Prostate gland (tissue), 2 donors: ENCODE data around the gene OLFM2. TPM values are rescaled to one million over a fixed set of nuclear protein-coding genes. Genes with fewer than 3 reads are reported as not detected.
"Not testable (repeated sequence)": the region's sequence is repeated elsewhere in the genome, so short reads cannot be mapped to it uniquely, and the experiment has no call there.

Experiments used
- DNase-seq: peaks from one replicate; pipeline ENCODE4 v3.0.0-alpha.2; 2019; ENCODE audit warnings: low spot score
- H3K27ac ChIP-seq, 2 donors: fragments of 200-600 bp; sonication (generic); 2 replicates each; pipeline ENCODE4 v1.5.1; 2017 to 2019
- H3K27me3 ChIP-seq: fragments of 200-600 bp; sonication (generic); replicated peaks from 2 replicates; pipeline ENCODE4 v1.5.1; 2019; ENCODE audit not compliant: insufficient read depth
- H3K36me3 ChIP-seq, 2 donors: fragments of 200-600 bp; sonication (generic); 1 replicate in 1 of 2; 2 replicates in 1 of 2; pipeline versions ENCODE4 v1.5.1 to v1.8.1; 2017 to 2019
- H3K4me1 ChIP-seq: fragments of 200-600 bp; sonication (generic); replicated peaks from 2 replicates; pipeline ENCODE4 v1.5.1; 2019
- H3K4me3 ChIP-seq, 2 donors: fragments of 200-600 bp; sonication (generic); 2 replicates each; pipeline ENCODE4 v1.5.1; 2017 to 2019
- H3K9me3 ChIP-seq: fragments of 200-600 bp; sonication (generic); 2 replicates; pipeline ENCODE4 v1.5.1; 2017
- CTCF ChIP-seq, 4 experiments: fragments of 200-600 bp in 2 of 4; fragments of 450-650 bp in 2 of 4; sonication (generic) in 2 of 4; IDR thresholded peaks; 1 replicate in 3 of 4; 2 replicates in 1 of 4; pipeline ENCODE4 v1.5.1; 2016 to 2019; ENCODE audit warnings: antibody characterized with exemption in 4 of 4, mild to moderate bottlenecking in 2 of 4, moderate library complexity in 2 of 4
- POLR2A ChIP-seq: fragments of 450-650 bp; IDR thresholded peaks from one replicate; pipeline ENCODE4 v1.6.1; 2016; ENCODE audit warnings: antibody characterized with exemption, mild to moderate bottlenecking
- POLR2AphosphoS5 ChIP-seq: sonication (generic); formaldehyde crosslinking; IDR thresholded peaks from one replicate; pipeline ENCODE4 v1.6.1; 2017; ENCODE audit warnings: antibody characterized with exemption
- WGBS: methylation state at CpG from one replicate; pipeline ENCODE4 v1.1.5; 2018; 5-methylcytosine and 5-hydroxymethylcytosine counted together
- intact Hi-C: fragments of 100-400 bp; cut with DNase I; formaldehyde crosslinking; loops from one replicate; pipeline ENCODE4 v1.14.2; 2022
- total RNA-seq, 2 donors: library from RNA; depleted of rRNA; stranded (reverse); fragments of >200 nt; gene quantifications; one replicate each; pipeline ENCODE4 v1.1.0, GENCODE V29; 2016

OLFM2 gene
- total RNA-seq, 2 donors from 2014 or later: 10.6 to 19.5 TPM

- Histone ChIP-seq H3K4me3 (no peak overlapping the region), H3K36me3 (no peaks in the 10 kb centered on the region), H3K9me3 (no peaks in the 10 kb centered on the region), H3K27me3 (no peaks in the 10 kb centered on the region), H3K27ac (no peak overlapping the region), H3K4me1 (no peaks in the 10 kb centered on the region)
- DNase-seq: no peak
- WGBS: 95% methylated on average over 4 of the region's 4 CpGs
- intact Hi-C loops: no loop called here
- TF ChIP-seq POLR2A (no peak), POLR2AphosphoS5 (no peak), CTCF (IDR thresholded peaks at IDR 0.05) (no peak)
These were observed 12.9 kb downstream of the OLFM2 start for GRCh38 chr19:9923440-9923839.

GRCh38 chr19:9922782-9923379 lies 13.4 kb downstream of the OLFM2 start:
- DNase-seq, H3K4me1 ChIP-seq, intact Hi-C loops, H3K36me3 ChIP-seq, H3K27me3 ChIP-seq, H3K27ac ChIP-seq, H3K4me3 ChIP-seq, H3K9me3 ChIP-seq: not testable (repeated sequence)
- WGBS: 100% methylated on average over 5 of the region's 5 CpGs

- no peaks in the 10 kb centered on the region for H3K36me3 ChIP-seq
- 5% methylated on average over 3 of the region's 3 CpGs for WGBS
- intact Hi-C loops: no loop called here
- no peaks in the 10 kb centered on the region for H3K27me3 ChIP-seq
- H3K9me3 ChIP-seq: no peaks in the 10 kb centered on the region
- no peaks in the 10 kb centered on the region for H3K4me1 ChIP-seq
- no peak overlapping the region for H3K27ac ChIP-seq
- no peak overlapping the region for H3K4me3 ChIP-seq
- TF ChIP-seq POLR2AphosphoS5 (peak; percentile 71), POLR2A (no peak), CTCF (IDR thresholded peaks at IDR 0.05) (peak in 2 of 4 experiments; percentile 4 to 11)
- peak; percentile 12 for DNase-seq
These were observed 19.0 kb downstream of the OLFM2 start for GRCh38 chr19:9917321-9917720.

GRCh38 chr19:9916719-9917118 lies 19.6 kb downstream of the OLFM2 start:
- WGBS: 49% methylated on average over 6 of the region's 6 CpGs
- no peaks in the 10 kb centered on the region for H3K27me3 ChIP-seq
- H3K36me3 ChIP-seq: no peaks in the 10 kb centered on the region
- H3K4me1 ChIP-seq: no peaks in the 10 kb centered on the region
- no peak for DNase-seq
- intact Hi-C loops: no loop called here
- H3K27ac ChIP-seq: no peak overlapping the region
- H3K4me3 ChIP-seq: no peak overlapping the region
- no peak for TF ChIP-seq POLR2AphosphoS5
- TF ChIP-seq CTCF (IDR thresholded peaks at IDR 0.05): no peak
- TF ChIP-seq POLR2A: no peak
- no peaks in the 10 kb centered on the region for H3K9me3 ChIP-seq

GRCh38 chr19:9914315-9915207 lies 21.8 kb downstream of the OLFM2 start:
- intact Hi-C loops: no loop called here
- TF ChIP-seq CTCF (IDR thresholded peaks at IDR 0.05) (peak; percentile 53 to 80 (median 66)), POLR2A (no peak), POLR2AphosphoS5 (no peak)
- H3K4me3 ChIP-seq: peak overlapping the region; percentile 41 to 61
- DNase-seq: peak; percentile 62
- 2% methylated on average over 54 of the region's 65 CpGs for WGBS
- peak overlapping the region; percentile 51 to 60 for H3K27ac ChIP-seq
- no peaks in the 10 kb centered on the region for H3K27me3 ChIP-seq
- H3K4me1 ChIP-seq: no peaks in the 10 kb centered on the region
- no peaks in the 10 kb centered on the region for H3K9me3 ChIP-seq
- no peaks in the 10 kb centered on the region for H3K36me3 ChIP-seq
